CD4-positive, alpha-beta T cell treated with Interleukin-1 beta for 1 hour (primary cell): Measurements from ENCODE around the gene SPAG17.

Source experiments
- DNase-seq, 2 donors: peaks; one replicate each; pipeline ENCODE4 v3.0.0-alpha.2; 2020 to 2022

Gene SPAG17

GRCh38 chr1:118117521-118117920 lies 67.5 kb downstream of the SPAG17 start:
- no peak for DNase-seq

- DNase-seq: no peak
These were observed 68.1 kb downstream of the SPAG17 start for GRCh38 chr1:118116909-118117308.

GRCh38 chr1:118116401-118116800 lies 68.6 kb downstream of the SPAG17 start:
- DNase-seq: no peak

GRCh38 chr1:118115567-118116295 lies 69.3 kb downstream of the SPAG17 start:
- DNase-seq: no peak

GRCh38 chr1:118113261-118113660 lies 71.8 kb downstream of the SPAG17 start:
- no peak for DNase-seq

GRCh38 chr1:118110580-118110979 lies 74.4 kb downstream of the SPAG17 start:
- DNase-seq: no peak

- no peak for DNase-seq
These were observed 80.1 kb downstream of the SPAG17 start for GRCh38 chr1:118104951-118105350.

GRCh38 chr1:118102445-118102844 lies 82.6 kb downstream of the SPAG17 start:
- DNase-seq: no peak

- no peak for DNase-seq
These were observed 83.0 kb downstream of the SPAG17 start for GRCh38 chr1:118101999-118102398.

- no peak for DNase-seq
These were observed 83.5 kb downstream of the SPAG17 start for GRCh38 chr1:118101515-118101844.

- no peak for DNase-seq
These were observed 84.1 kb downstream of the SPAG17 start for GRCh38 chr1:118100686-118101514.

GRCh38 chr1:118099686-118100085 lies 85.3 kb downstream of the SPAG17 start:
- no peak for DNase-seq

- DNase-seq: no peak
These were observed 87.2 kb downstream of the SPAG17 start for GRCh38 chr1:118097622-118098348.

- DNase-seq: no peak
These were observed 92.0 kb downstream of the SPAG17 start for GRCh38 chr1:118093017-118093416.

GRCh38 chr1:118090130-118090529 lies 94.9 kb downstream of the SPAG17 start:
- no peak for DNase-seq

GRCh38 chr1:118085365-118085764 lies 99.7 kb downstream of the SPAG17 start:
- DNase-seq: no peak

GRCh38 chr1:118084400-118084799 lies 100.6 kb downstream of the SPAG17 start:
- DNase-seq: no peak

GRCh38 chr1:118082984-118083383 lies 102.0 kb downstream of the SPAG17 start:
- no peak for DNase-seq

GRCh38 chr1:118081387-118081786 lies 103.6 kb downstream of the SPAG17 start:
- DNase-seq: no peak

GRCh38 chr1:118077331-118078045 lies 107.5 kb downstream of the SPAG17 start:
- no peak for DNase-seq

- no peak for DNase-seq
These were observed 109.9 kb downstream of the SPAG17 start for GRCh38 chr1:118075116-118075515.

- no peak for DNase-seq
These were observed 111.2 kb downstream of the SPAG17 start for GRCh38 chr1:118073648-118074435.
